Aorta (tissue), 5 donors: ENCODE data around the gene ERGIC1. TPM values are rescaled to one million over a fixed set of nuclear protein-coding genes. Genes with fewer than 3 reads are reported as not detected.
A peak's percentile ranks its signal among the peaks of the same experiment; 100 is the strongest.
"Not testable (repeated sequence)": the region's sequence is repeated elsewhere in the genome, so short reads cannot be mapped to it uniquely, and the experiment has no call there.

Experiments
- ATAC-seq: fragments of 200-7000 bp; cut with Tn5 transposase; one replicate; pipeline ENCODE4 v1.9.1; 2022; ENCODE audit warnings: moderate library complexity; ENCODE audit not compliant: low FRiP score
- DNase-seq, 2 donors: peaks; one replicate each; pipeline ENCODE4 v3.0.0-alpha.2; 2020
- H3K27ac ChIP-seq, 2 donors: one replicate each; pipeline ENCODE4 v1.5.1; 2013; ENCODE audit warnings: low read length in 2 of 2, mild to moderate bottlenecking in 2 of 2, moderate library complexity in 2 of 2, control low read depth in 1 of 2, inconsistent platforms in 1 of 2, low read depth in 1 of 2
- H3K27me3 ChIP-seq, 2 donors: one replicate each; pipeline ENCODE4 v1.6.1; 2013; ENCODE audit warnings: control low read depth in 1 of 2, low read length in 1 of 2, mild to moderate bottlenecking in 1 of 2, moderate library complexity in 1 of 2; ENCODE audit not compliant: insufficient read depth in 2 of 2, control insufficient read depth in 1 of 2
- H3K36me3 ChIP-seq, 2 donors: one replicate each; pipeline ENCODE4 v1.6.1; 2013; ENCODE audit warnings: control low read depth in 1 of 2, low read length in 1 of 2, mild to moderate bottlenecking in 1 of 2; ENCODE audit not compliant: insufficient read depth in 2 of 2, control insufficient read depth in 1 of 2
- H3K4me1 ChIP-seq, 2 donors: one replicate each; pipeline ENCODE4 v1.6.1; 2013; ENCODE audit warnings: low read length in 2 of 2, control low read depth in 1 of 2, mild to moderate bottlenecking in 1 of 2, moderate library complexity in 1 of 2; ENCODE audit not compliant: insufficient read depth in 2 of 2, control insufficient read depth in 1 of 2
- H3K4me3 ChIP-seq, 2 donors: one replicate each; pipeline ENCODE4 v1.5.1; 2013; ENCODE audit warnings: low read length in 2 of 2, control low read depth in 1 of 2, mild to moderate bottlenecking in 1 of 2
- H3K9me3 ChIP-seq: one replicate; pipeline ENCODE4 v1.6.1; 2013; ENCODE audit warnings: mild to moderate bottlenecking, low read length; ENCODE audit not compliant: control insufficient read depth
- WGBS, 2 donors: extraction: QIAGEN DNeasy Blood & Tissue Kit; methylation state at CpG; one replicate each; pipeline ENCODE4 v1.1.7; 2013; 5-methylcytosine and 5-hydroxymethylcytosine counted together
- intact Hi-C, 2 donors: fragments of 100-400 bp; cut with DNase I; formaldehyde crosslinking; loops; one replicate each; pipeline versions ENCODE4 v1.14.2 to v1.15.0; 2022
- long read RNA-seq, 2 donors: library from polyadenylated mRNA; unstranded; transcript quantifications; one replicate each; pipeline ENCODE4 v2.0.0, GENCODE V29; 2020 to 2021
- polyA plus RNA-seq, 2 donors: library from polyadenylated mRNA; stranded (reverse); fragments of 200-250 nt; gene quantifications; one replicate each; pipeline ENCODE4 v1.2.3, GENCODE V29; 2013
- total RNA-seq, 2 donors: library from RNA; stranded (reverse); fragmentation: NEBNext Ultra II Directional; extraction: Animal tissue kit (Norgen Biotek cat#: 25700); gene quantifications; one replicate each; pipeline ENCODE4 v1.2.1, GENCODE V29; 2021
- donor health status: healthy with polysubstance abuse.
- donor health status: Bipolar disorder and iron deficiency.
- donor health status: DM: no; HTN: no; CAD: no.
- donor health status: DM: no; HTN: no; CAD: no.
- donor health status: DM: yes; HTN: yes; CAD: no.

ERGIC1 gene, protein sequence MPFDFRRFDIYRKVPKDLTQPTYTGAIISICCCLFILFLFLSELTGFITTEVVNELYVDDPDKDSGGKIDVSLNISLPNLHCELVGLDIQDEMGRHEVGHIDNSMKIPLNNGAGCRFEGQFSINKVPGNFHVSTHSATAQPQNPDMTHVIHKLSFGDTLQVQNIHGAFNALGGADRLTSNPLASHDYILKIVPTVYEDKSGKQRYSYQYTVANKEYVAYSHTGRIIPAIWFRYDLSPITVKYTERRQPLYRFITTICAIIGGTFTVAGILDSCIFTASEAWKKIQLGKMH
- total RNA-seq (100 to 1,000 TPM; 135 to 170 TPM), polyA plus RNA-seq (100 to 1,000 TPM; 122 to 125 TPM)
- long read RNA-seq, donor 1, transcript ERGIC1-202 (10 exons, 2,881 nt): major isoform, 27 of 114 reads
- long read RNA-seq, donor 1, partial matches to known transcripts: 39 of 114 reads
- long read RNA-seq, donor 1, other reads (novel, unspliced or antisense): 45 of 114 reads
- long read RNA-seq, donor 2, transcript ERGIC1-202 (10 exons, 2,881 nt): major isoform, 8 of 35 reads
- long read RNA-seq, donor 2, partial matches to known transcripts: 0 of 35 reads
- long read RNA-seq, donor 2, other reads (novel, unspliced or antisense): 26 of 35 reads

DNA sequence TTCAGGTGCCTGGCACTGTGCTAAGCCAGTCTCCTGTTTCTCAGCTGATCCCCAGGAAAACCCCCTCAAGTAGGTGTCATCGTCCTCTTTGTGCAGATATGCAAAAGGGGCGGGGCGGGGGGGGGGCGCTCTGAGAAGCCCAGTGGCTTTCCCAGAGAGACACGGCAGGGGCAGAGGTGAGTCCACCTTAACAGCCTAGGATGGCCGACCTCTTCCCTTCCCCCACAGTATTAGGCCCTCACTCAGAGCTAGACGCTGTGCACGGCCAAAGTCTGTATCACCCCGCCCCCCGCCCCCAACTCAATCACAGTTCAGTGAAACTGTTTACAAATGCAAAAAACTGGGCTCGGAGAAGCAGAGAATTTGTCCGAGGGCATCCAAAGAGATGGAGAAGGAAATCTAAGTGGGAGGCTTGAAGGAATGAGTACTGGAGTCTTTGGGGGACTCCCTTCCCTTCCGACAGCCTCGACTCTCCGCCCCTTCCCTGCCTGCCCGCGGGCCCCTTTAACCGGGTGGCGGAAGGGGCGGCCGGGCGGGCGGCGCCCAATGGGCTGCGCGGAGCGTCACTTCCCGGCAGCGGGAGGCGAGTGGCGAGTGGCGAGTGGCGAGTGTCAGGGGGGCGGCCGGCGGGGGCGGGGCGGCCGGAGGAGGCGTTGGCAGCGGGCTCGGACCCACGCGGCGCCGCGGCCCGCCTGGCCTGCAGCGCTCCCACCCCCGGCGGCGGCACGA, at the start of gene ERGIC1:
TSS of gene ERGIC1 (plus strand) at position 566 of the 729 bp plus-strand sequence. CDS start at position 729, 163 bp downstream.
- peak; percentile 92 for ATAC-seq
- H3K4me3 ChIP-seq: peak within 1 kb of the TSS; percentile 77 to 98
- H3K27ac ChIP-seq: peak within 1 kb of the TSS; percentile 43 to 96
- no peaks in the 10 kb centered on the region for H3K27me3 ChIP-seq
- WGBS, 2 donors: 2 to 4% methylated on average over 18 to 53 of the region's 53 CpGs
- no peaks in the 10 kb centered on the region for H3K36me3 ChIP-seq
- H3K9me3 ChIP-seq: no peaks in the 10 kb centered on the region
- peak; percentile 93 to 95 for DNase-seq
- intact Hi-C loops: loop anchor here (2.0 to 5.0 kb wide), 2 partner anchors 21 to 37 kb away; no protein-coding TSS in a partner anchor
- peaks cover 0 to 6% of the 10 kb centered on the region in 2 donors for H3K4me1 ChIP-seq

DNA sequence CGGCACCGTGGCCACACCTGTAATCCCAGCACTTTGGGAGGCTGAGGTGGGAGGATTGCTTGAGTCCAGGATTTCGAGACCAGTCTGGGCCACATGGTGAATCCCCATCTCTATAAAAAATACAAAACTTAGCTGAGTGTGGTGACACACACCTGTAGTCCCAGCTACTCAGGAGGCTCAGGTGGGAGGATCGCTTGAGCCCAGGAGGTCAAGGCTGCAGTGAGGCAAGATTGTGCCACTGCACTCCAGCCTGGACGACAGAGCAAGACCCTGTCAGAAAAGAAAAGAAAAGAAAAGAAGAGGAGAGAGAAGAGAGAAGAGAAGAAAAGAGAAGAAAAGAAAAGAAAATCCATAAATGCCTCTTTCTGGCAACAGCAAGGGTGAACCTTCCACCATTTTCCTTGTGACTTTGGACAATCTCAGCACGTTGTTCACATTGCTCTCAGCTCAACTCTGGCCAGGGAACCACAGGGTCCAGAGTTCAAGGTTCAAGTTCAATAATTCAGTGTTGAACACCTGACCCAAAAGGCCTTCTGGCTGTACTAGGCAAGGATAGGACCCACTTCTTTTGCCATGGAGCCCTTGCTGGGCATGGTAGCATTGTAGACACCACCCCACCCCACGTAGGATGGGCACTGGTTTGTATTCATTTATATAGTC, 48.5 kb upstream of the ERGIC1 start:
- H3K27me3 ChIP-seq: no peaks in the 10 kb centered on the region
- intact Hi-C loops: no loop called here
- no peaks in the 10 kb centered on the region for H3K9me3 ChIP-seq
- H3K4me3 ChIP-seq: no peak overlapping the region
- no peak overlapping the region for H3K27ac ChIP-seq
- no peaks in the 10 kb centered on the region for H3K4me1 ChIP-seq
- ATAC-seq (no peak), DNase-seq (no peak)
- WGBS, 2 donors: 89 to 90% methylated on average over 7 of the region's 7 CpGs
- H3K36me3 ChIP-seq: no peaks in the 10 kb centered on the region

DNA sequence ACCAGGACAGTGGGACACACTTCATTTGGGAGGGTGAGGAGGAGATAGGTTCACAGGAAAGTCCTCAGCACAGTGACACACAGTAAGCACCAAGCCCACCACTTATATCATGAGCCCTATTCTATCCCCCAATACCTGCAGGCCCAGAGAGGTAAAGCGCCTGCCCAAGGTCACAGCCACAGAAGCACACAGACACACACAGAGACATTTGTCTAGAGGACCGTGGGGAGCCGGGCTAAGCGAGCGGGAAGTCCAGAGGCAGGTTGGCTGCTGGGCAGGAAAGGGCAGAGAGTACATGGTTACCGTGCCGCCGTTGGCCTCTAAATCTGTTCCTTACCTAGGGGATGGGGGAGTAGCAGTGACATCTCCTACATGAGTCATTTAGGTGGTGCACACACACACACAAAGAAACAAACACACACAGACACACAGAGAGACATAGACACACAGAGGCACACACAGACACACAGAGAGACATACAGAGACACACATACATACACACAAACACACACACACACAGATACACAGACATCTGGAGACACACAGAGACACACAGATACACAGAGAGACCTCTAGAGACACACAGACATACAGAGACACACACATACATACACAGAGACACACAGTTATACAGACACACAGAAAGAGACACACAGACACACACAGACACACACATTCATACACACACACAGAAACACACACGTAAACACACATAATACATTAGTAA, 47.2 kb upstream of the ERGIC1 start:
- Histone ChIP-seq H3K4me1 (no peaks in the 10 kb centered on the region), H3K36me3 (no peaks in the 10 kb centered on the region), H3K9me3 (no peaks in the 10 kb centered on the region), H3K4me3 (no peak overlapping the region), H3K27me3 (no peaks in the 10 kb centered on the region), H3K27ac (no peak overlapping the region)
- intact Hi-C loops: no loop called here
- no peak for ATAC-seq
- 93 to 97% methylated on average over 9 of the region's 9 CpGs for WGBS, 2 donors
- no peak for DNase-seq

DNA sequence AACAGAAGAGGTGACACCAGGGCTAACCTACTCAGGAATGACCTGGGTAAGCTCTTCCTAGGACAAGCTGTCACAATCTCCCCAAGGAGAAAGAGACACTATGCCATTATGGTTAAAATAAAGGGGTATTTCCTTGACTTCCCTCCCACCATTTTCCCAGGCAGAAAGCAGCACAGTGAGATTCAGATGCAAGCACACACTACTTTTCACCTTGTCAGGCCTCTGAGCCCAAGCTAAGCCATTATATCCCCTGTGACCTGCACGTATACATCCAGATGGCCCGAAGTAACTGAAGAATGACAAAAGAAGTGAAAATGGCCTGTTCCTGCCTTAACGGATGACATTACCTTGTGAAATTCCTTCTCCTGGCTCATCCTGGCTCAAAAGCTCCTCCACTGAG, 46.5 kb upstream of the ERGIC1 start:
- DNase-seq, intact Hi-C loops, H3K27me3 ChIP-seq, H3K9me3 ChIP-seq, ATAC-seq, H3K36me3 ChIP-seq, H3K4me1 ChIP-seq, H3K4me3 ChIP-seq, H3K27ac ChIP-seq: not testable (repeated sequence)
- WGBS, 2 donors: 90 to 95% methylated on average over 3 of the region's 3 CpGs

DNA sequence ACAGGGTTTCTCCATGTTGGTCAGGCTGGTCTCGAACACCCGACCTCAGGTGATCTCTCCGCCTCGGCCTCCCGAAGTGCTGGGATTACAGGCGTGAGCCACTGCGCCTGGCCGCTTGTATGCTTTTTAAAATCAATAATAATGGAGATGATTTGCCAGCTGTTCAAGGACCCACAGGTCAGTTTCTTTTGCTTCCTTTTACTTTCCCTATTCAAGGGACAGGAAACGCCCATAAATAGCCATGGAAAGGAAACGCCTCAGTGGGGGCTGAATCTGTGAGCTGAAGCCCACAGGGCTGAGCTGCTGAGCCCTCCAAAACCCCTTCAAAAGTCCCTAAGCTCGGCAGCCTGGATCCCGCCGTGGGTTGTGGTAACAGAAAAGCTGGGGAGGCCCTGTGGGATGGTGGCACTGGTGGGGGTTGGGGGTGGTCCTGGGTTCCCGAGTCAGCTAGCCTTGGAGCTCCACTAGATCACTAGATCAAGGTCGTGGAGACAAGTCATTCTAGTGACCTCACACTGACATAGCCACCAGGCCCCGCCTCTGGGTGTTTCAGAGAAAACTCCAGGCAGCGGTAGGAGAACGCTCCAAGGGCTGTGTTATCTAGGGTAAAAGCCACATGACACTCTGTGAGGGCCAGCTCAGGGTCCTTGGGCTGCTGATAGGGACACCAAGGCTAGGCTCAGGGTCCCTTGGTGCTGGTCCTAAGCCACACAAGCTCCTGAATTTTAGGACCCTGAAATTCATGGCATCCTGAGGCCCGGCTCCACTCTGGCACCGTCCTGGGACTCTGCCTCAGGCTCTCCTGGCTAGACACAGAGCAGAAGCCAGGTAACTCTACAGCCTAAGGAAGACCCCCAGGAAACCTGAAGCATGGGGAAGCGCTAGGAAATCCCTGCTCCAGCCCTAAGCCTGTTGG, 45.0 kb upstream of the ERGIC1 start:
- intact Hi-C loops: no loop called here
- no peaks in the 10 kb centered on the region for H3K27me3 ChIP-seq
- H3K4me1 ChIP-seq: no peaks in the 10 kb centered on the region
- H3K4me3 ChIP-seq: no peak overlapping the region
- no peaks in the 10 kb centered on the region for H3K36me3 ChIP-seq
- DNase-seq (peak in 1 of 2 donors; percentile 84), ATAC-seq (peak; percentile 82)
- 54 to 59% methylated on average over 21 of the region's 21 CpGs for WGBS, 2 donors
- H3K27ac ChIP-seq: peak overlapping the region in 1 of 2 donors; percentile 82
- no peaks in the 10 kb centered on the region for H3K9me3 ChIP-seq

DNA sequence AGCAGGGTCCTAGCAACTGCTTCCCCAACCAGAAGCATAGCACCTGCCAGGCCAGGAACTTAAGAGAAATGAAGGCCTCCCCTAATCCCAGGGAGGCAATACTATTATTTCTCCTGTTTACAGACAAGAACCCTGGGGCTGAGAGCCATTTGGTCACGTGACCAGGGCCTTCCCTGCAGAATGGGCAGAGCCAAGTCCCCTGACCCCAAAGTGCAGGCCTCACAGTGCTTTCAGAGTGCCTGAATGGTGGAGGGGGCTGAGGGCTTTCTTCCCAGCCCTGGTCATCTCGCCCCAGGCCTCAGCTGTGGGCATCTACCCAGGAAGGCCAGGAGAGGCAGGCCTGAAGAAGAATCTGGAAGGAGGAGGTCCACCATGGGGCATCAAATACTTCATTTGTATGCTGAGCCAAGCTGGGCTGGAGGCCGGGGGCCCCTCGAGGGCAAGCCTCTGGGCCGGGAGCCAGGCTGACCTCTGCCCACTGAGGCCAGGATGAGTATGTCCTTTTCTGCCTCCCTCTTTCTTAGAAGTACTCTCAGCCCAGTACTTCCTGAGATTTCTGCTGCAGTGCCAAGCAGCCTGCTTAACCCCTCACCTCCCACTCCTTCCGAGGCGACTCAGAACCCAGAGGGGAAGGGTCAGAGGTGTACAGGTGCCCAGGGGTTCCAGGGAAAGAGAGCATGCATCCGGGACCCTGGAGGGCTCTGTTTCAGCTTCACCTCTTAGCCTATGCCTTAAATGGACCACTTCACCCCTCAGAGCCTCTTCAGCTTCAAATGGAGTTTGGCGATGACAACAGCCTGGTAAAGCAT, 44.2 kb upstream of the ERGIC1 start:
- no peaks in the 10 kb centered on the region for H3K27me3 ChIP-seq
- 31 to 36% methylated on average over 9 of the region's 9 CpGs for WGBS, 2 donors
- peak; percentile 32 for ATAC-seq
- DNase-seq: no peak
- no peak overlapping the region for H3K4me3 ChIP-seq
- H3K4me1 ChIP-seq: peaks cover 0 to 3% of the 10 kb centered on the region in 2 donors
- intact Hi-C loops: no loop called here
- H3K27ac ChIP-seq: peak overlapping the region; percentile 24 to 82
- no peaks in the 10 kb centered on the region for H3K36me3 ChIP-seq
- H3K9me3 ChIP-seq: no peaks in the 10 kb centered on the region

DNA sequence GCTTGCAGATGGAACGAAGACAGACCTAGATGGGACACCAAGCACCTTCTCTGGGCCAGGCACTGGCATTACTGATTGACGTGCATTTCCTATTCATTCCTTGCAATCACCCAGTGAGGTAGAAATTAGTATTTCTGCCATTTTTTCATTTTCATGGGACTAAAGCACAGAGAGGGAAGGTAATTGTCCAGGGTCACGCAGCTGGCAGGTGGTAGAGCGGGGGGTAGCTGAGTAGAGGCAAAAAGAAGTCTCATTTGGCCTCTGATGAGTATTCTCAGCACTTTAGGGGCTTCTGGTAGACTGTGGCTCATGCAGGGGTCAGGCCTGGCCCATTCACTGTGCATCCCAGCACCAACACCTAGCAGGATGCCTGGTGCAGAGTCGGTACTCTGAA, 43.6 kb upstream of the ERGIC1 start:
- WGBS, 2 donors: 67% methylated on average over 5 of the region's 5 CpGs
- ATAC-seq: no peak
- Histone ChIP-seq H3K27me3 (no peaks in the 10 kb centered on the region), H3K9me3 (no peaks in the 10 kb centered on the region), H3K27ac (peak overlapping the region in 1 of 2 donors; percentile 82), H3K4me3 (no peak overlapping the region), H3K4me1 (peaks cover 0 to 3% of the 10 kb centered on the region in 2 donors), H3K36me3 (no peaks in the 10 kb centered on the region)
- intact Hi-C loops: no loop called here
- DNase-seq: no peak
